Measurements from ENCODE around the gene PTPRJ.

The PTPRJ gene

DNA sequence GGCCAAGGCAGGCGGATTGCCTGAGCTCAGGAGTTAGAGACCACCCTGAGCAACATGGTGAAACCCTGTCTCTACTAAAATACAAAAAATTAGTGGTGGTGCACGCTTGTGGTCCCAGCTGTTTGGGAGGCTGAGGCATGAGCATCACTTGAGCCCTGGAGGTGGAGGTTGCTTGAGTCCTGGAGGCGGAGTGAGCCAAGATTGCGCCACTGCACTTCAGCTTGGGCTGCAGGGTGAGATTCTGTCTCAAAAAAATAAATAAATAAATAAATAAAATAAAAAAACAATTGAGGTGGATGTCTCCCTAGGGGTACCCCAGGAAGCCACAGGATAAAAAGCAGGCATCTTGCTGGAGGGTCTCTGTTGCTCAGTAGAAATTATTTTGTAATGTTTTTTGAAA is 14.1 kb downstream of the PTPRJ start:
- DNase-seq (ENCODE audit: low read depth in 2 of 2, low spot score in 1 of 2): no peak

GRCh38 chr11:47995360-47995769 is 15.0 kb downstream of the PTPRJ start:
- DNase-seq (ENCODE audit: low read depth in 2 of 2, low spot score in 1 of 2): no peak

GRCh38 chr11:47997063-47998053 is 17.0 kb downstream of the PTPRJ start:
- DNase-seq (ENCODE audit: low read depth in 2 of 2, low spot score in 1 of 2): no peak

- no peak for DNase-seq (ENCODE audit: low read depth in 2 of 2, low spot score in 1 of 2)
Observed at GRCh38 chr11:47998345-47998732, 18.0 kb downstream of the PTPRJ start.

- DNase-seq (ENCODE audit: low read depth in 2 of 2, low spot score in 1 of 2): no peak
Observed at GRCh38 chr11:47998733-47999359, 18.5 kb downstream of the PTPRJ start.

DNA sequence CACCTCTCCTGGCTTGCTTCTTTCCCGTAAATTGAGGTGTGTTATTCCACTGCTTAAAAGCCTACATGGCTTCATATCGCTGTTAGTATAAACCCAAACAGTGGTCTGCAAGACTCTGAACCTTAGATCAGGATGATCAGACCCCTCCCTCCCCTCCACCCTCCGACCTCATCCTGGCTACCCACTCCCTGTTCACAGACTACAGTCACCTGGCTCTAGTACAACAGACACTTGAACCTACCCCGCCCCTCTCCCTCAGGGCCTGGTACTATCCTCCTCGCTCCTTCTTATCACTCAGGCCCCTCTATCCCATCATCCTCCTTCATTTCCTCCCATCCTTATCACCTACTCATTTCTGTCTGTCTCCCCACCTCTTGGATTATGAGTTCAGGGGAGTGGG is 20.1 kb downstream of the PTPRJ start:
- no peak for DNase-seq (ENCODE audit: low read depth in 2 of 2, low spot score in 1 of 2)

DNA sequence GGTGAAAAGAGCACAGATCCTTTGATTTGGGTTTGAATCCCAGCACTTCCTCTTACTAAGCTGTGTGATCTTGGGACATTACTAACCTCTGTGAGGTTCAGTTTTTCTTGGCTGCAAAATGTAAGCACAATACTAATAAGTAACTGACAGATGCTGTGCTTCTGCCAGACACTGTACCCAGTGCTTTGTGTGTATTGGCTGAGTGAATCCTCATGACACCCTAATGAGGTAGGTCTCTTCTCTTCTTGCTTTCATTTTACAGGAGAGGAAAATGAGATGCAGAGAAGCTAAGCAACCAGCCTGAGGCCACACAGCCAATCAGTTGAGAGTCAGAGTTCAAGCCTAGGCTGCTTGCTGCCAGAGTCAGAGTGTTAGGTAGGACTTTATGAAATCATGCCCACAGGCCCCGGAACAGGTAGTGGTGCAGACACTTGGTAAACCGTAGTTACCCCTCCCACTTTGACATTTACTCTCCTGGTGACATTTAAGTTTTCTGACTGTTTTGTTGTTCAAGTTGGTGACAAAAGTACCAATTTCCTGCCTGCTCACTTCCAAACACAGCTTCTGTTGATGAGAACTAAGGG is 21.2 kb downstream of the PTPRJ start:
- peak; percentile 44 to 71 for DNase-seq (ENCODE audit: low read depth in 2 of 2, low spot score in 1 of 2)

- no peak for DNase-seq (ENCODE audit: low read depth in 2 of 2, low spot score in 1 of 2)
Observed at GRCh38 chr11:48002561-48002960, 22.2 kb downstream of the PTPRJ start.

DNA sequence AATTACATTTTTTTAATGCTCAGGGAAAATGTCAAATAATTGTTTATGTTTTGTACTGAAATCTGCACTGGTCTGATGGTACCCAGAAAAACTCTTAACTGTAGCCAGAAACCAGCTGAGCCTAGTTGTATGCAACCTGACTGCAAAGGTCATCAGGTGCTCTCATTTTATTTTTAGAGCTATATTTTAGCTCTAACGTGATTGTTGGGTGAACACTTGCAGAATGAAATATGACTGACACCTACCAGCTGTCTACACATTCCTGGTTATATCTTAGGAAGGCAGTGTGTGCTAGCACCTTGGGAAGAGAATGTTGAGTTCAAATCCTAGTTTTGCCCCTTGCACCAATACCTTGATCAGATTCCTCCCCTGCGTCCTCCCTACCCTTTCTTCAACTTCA is 23.6 kb downstream of the PTPRJ start:
- no peak for DNase-seq (ENCODE audit: low read depth in 2 of 2, low spot score in 1 of 2)

DNA sequence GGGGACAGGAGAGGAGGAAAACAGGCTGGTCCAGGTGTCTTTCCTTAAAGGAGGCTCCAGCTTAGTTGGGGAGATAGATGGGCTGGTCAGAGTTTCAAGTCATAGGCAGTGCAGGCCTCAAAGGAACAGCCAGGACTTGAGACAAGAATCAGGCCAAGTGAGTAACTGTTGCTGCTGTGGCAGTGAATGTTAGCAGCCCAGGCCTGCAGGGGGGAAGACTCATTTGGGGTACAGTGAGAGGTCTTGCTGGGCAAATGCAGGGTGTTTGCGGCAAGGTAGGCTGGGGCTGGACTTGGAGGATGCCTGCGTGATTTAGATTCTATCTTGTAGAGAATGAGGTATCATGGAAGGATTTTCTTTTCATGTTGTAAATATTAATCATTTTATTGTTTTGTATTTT is 24.1 kb downstream of the PTPRJ start:
- no peak for DNase-seq (ENCODE audit: low read depth in 2 of 2, low spot score in 1 of 2)

DNA sequence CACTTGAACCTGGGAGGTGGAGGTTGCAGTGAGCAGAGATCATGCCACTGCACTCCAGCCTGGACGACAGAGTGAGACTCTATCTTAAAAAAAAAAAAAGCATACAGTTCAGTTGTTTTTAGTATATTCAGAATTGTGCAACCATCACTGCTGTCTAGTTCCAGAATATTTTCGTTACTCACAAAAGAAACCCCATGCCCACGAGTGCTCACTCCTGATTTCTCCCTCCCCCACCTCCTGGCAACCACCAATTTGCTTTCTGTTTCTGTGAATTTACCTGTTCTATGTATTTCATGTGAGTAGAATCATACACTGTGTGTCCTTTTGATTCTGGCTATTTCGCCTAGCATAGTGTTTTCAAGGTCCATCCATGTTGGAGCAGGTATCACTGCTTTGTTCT is 24.8 kb downstream of the PTPRJ start:
- DNase-seq (ENCODE audit: low read depth in 2 of 2, low spot score in 1 of 2): no peak

DNA sequence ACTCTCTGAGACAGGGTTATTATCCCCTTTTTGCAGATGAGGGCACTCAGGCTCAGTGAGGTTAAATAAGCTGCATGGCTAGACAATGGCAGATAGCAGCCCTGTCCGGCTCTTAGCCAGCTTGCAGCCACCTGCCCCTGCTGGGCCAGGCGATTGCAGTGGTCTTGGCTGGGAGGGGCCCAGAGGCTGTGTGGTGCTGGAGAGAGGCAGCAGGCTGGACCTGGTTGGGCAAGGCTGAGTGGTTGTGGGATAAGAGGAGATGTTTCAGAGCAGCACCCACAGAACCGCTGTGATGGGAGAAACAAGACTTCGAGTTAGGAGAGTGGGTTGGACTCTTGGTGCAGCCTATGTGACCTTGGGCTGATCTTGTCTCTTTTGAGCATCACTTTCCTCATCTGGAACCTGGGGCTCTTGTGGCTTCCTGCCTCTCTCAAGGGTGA is 25.5 kb downstream of the PTPRJ start:
- DNase-seq (ENCODE audit: low read depth in 2 of 2, low spot score in 1 of 2): no peak

DNA sequence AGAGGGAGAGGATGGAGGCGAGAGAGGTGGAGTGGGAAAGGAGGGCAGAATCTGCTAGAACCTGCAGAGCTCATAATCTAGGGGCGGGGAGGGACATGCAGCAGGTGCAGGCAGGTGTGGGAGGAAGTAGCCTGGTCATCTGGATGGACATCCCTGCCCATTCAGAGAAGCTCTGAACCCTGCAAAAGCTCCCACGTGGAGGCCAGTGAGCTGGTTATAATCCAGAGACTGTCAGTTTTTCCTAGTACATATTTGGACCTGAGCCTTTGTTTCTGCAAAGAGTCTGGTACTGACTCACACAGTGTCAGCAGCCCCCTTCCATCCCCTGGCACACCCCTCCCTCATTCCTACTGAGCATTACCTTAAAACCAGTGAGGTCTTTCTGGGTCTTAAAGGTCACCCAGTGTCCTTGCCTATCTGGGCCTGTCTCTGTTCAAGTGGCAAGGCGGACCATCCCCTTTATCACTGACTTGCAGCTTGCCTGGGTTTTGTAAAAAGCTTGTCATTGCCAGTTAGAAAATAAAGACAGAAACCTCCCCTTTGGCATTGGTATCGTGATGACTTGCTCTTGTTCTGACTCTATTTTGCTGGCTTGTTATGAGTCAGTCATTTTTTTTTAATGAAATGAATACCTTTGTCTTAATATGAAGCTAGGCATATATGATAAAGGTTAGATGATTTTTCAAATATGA is 26.1 kb downstream of the PTPRJ start:
- no peak for DNase-seq (ENCODE audit: low read depth in 2 of 2, low spot score in 1 of 2)

DNA sequence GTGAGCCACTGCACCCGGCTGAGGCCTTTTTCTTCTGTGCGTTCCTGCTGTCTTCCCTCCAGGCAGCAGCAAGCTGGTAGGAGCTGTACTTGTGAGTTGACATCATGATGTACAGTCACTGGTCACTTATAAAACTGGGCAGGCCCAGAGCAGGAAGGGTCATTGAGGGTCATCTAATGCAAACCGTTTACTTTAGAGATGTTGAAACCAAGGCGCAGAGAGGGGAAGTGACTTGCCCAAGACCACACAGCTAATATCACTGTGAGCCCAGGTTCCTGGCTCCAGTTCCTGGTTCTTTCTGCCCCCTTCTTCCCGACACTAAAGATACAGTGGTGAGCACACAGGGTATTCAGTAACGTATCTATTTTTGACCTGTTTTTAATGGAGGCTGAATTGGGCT is 27.3 kb downstream of the PTPRJ start:
- DNase-seq (ENCODE audit: low read depth in 2 of 2, low spot score in 1 of 2): no peak

DNA sequence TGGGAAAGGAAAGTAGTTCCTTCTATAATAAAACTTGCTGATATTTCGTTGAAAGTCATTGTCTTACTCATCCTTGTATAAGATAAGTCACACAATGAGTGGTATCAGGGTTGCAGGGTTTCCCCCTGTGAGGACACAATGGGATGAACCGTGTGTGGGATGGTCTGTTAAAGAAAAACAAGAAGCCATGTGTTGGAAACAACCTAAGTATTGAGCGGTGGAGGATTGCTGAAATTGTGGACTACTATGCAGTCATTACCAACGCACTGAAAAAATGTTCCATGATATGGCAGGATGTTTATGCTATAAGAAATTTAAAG is 28.6 kb downstream of the PTPRJ start:
- DNase-seq (ENCODE audit: low read depth in 2 of 2, low spot score in 1 of 2): no peak

DNA sequence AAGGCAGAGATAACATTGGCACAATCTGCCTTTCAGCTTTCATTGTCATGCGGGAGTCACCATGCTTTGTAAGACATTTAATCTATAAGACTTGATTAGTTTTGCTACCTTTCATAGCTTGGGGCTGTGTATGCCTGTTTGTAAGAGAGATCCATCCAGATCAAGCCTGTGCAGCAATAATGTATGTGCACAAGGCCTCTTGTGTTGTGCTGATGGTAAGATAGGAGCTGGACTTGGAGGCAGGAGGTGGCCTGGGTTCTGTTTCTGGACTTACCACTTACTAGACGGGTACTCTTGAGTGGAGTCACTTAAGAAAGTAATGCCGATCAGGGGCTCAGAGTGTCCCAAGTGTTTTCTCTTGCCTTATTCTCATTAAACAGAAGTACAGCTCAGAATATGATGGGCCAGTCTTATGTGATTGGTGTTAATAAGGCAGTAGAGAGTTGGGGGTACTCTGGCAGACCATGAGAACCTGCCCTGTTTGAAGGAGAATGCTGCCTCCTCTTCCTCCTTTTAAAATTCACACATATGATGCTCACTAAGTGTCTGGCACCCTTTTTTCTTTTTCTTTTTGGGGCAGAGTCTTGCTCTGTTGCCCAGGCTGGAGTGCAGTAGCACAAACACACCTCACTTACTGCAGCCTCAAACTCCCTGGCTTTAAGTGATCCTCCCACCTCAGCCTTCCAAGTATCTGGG is 30.9 kb downstream of the PTPRJ start:
- no peak for DNase-seq (ENCODE audit: low read depth in 2 of 2, low spot score in 1 of 2)

DNA sequence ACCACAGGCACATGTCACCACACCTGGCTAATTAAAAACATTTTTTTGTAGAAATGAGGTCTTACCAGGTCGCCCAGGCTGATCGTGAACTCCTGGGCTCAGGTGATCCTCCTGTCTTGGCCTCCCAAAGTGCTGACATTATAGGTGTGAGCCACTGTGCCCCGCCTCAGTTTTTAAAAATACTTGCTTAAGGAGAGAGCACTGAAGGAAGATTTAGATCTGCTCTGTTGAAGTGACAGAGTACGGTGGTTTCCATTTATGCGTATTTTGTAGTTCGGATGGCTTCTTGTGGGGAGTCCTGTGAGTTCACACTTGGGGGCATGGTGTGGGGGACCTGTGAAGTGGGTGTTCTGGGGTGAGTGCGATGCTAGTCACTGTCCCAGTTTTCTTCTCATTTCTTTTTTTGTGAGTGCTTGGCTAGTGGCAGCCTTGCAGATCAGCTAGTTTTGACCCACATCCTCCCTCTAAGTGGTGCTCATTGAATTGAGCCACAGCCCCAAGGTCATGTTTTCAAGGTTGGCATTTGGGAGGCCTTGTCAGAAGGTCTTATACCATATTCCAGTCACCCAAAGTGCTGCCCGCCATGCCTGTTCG is 31.5 kb downstream of the PTPRJ start:
- peak in 1 of 2 donors; percentile 29 for DNase-seq (ENCODE audit: low read depth in 2 of 2, low spot score in 1 of 2)

DNA sequence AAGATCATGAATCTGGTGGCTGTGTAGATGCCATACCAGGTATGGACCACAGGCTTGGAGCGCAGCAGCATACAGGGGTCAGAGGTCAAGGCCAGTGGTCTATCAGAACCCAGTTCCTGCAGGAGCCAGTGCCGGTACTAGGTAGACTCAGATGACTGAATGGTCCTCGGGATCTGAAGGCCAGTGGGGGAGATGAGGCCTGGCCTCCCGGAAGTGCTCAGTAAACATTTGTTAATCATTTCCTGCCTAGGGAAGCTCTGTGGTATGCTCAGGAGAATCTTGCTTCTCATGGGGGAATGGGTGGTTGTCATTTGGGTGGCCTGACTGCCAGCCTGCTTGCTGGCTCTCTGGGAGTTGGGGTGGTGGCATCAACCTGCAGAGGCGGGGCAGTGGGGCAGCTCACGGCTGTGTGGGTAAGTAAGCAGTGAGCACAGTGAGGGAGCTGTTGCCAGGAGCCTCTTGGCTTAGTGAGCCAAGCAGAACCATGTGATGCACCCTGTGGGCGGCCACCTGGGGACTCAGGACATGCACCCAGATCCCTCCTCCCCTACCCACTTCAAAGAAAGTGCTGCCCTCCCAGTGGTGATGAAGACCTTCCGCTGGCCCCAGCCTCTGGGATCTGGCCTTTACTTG is 33.0 kb downstream of the PTPRJ start:
- DNase-seq (ENCODE audit: low read depth in 2 of 2, low spot score in 1 of 2): no peak

DNA sequence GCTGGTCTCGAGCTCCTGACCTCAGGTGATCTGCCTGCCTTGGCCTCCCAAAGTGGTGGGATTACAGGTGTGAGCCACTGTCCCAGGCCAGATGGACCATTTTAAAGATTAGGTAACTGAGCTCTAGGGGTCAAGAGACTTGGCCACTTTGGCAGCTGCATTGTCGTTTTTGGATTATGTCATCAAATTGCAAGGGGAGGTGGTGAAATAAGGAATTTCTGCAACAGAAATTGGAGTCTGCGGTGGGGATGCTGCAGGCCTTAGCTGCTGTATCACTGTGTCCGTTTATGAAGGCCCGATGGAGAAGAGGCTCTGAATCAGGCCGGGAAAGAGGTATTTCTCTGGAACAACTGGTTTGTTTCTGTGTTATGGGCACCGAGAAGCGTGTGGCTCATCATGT is 34.6 kb downstream of the PTPRJ start:
- no peak for DNase-seq (ENCODE audit: low read depth in 2 of 2, low spot score in 1 of 2)
